ENCODE measurements around the gene RANBP1. TPM values are rescaled to one million over a fixed set of nuclear protein-coding genes. Genes with fewer than 3 reads are reported as not detected.

Gene RANBP1
- polyA plus RNA-seq, 1 donor (not counting 4 experiments of a cell fraction or from before 2014, with no cell fraction given), result 193 TPM

GRCh38 chr22:20145832-20146223, 29.9 kb downstream of the RANBP1 start:
- FAIRE-seq (no peak), DNase-seq (ENCODE audit: low read depth, low spot score) (no peak)
- dilution Hi-C loops (cut with MboI; ENCODE audit: extremely low pct_ligation_motif_present, low sequenced_read_pairs), result no loop called here
- Histone ChIP-seq H3K4me1 (ENCODE audit: control insufficient read depth, extremely low read depth, insufficient read depth, low read length) (no peaks in the 10 kb centered on the region), H3K4me3 (ENCODE audit: control insufficient read depth in 2 of 3, extremely low read depth in 1 of 3, insufficient read depth in 2 of 3, low read depth in 1 of 3, low read length in 3 of 3) (no peak overlapping the region), H3K79me2 (ENCODE audit: control insufficient read depth, insufficient read depth, low read length) (no peaks in the 10 kb centered on the region), H4K20me1 (ENCODE audit: control insufficient read depth, extremely low read depth, insufficient read depth, low read length) (no peaks in the 10 kb centered on the region), H3K9ac (ENCODE audit: control insufficient read depth, extremely low read depth, insufficient read depth, low read length) (no peak overlapping the region), H3K4me2 (ENCODE audit: control insufficient read depth, extremely low read depth, insufficient read depth, low read depth, low read length) (no peak overlapping the region), H3K27me3 (ENCODE audit: control insufficient read depth, extremely low read depth, insufficient read depth, low read length) (no peaks in the 10 kb centered on the region), H2AFZ (ENCODE audit: control insufficient read depth, low read length) (no peak overlapping the region), H3K36me3 (ENCODE audit: control insufficient read depth in 2 of 2, extremely low read depth in 1 of 2, insufficient read depth in 2 of 2, low read length in 2 of 2) (peaks cover 0 to 15% of the 10 kb centered on the region in 2 experiments), H3K9me3 (ENCODE audit: control insufficient read depth, low read depth, low read length) (no peaks in the 10 kb centered on the region), H3K27ac (ENCODE audit: control insufficient read depth, insufficient read depth, low read length) (no peak overlapping the region), H3K9me1 (ENCODE audit: control insufficient read depth, extremely low read depth, insufficient read depth, low read length) (no peaks in the 10 kb centered on the region)
- TF ChIP-seq CTCF (optimal IDR thresholded peaks at IDR 0.05 in 1 of 3, IDR thresholded peaks at IDR 0.05 in 1 of 3, conservative IDR thresholded peaks at IDR 0.05 in 1 of 3; ENCODE audit: extremely low read depth in 1 of 3, insufficient read depth in 2 of 3, low read length in 3 of 3), result no peak
- TF ChIP-seq EZH2 (IDR thresholded peaks at IDR 0.05; ENCODE audit: low read length), result no peak

- FAIRE-seq, result no peak
- dilution Hi-C loops (cut with MboI; ENCODE audit: extremely low pct_ligation_motif_present, low sequenced_read_pairs), result no loop called here
These were observed 30.9 kb downstream of the RANBP1 start for GRCh38 chr22:20146777-20147176.

More at GRCh38 chr22:20146777-20147176, 30.9 kb downstream of the RANBP1 start:
- H3K4me3 ChIP-seq (ENCODE audit: control insufficient read depth in 2 of 3, extremely low read depth in 1 of 3, insufficient read depth in 2 of 3, low read depth in 1 of 3, low read length in 3 of 3), result no peak overlapping the region
- H3K4me1 ChIP-seq (ENCODE audit: control insufficient read depth, extremely low read depth, insufficient read depth, low read length), result no peaks in the 10 kb centered on the region
- no peak for TF ChIP-seq CTCF (optimal IDR thresholded peaks at IDR 0.05 in 1 of 3, IDR thresholded peaks at IDR 0.05 in 1 of 3, conservative IDR thresholded peaks at IDR 0.05 in 1 of 3; ENCODE audit: extremely low read depth in 1 of 3, insufficient read depth in 2 of 3, low read length in 3 of 3)
- TF ChIP-seq EZH2 (IDR thresholded peaks at IDR 0.05; ENCODE audit: low read length), result no peak
- no peaks in the 10 kb centered on the region for H4K20me1 ChIP-seq (ENCODE audit: control insufficient read depth, extremely low read depth, insufficient read depth, low read length)
- no peaks in the 10 kb centered on the region for H3K79me2 ChIP-seq (ENCODE audit: control insufficient read depth, insufficient read depth, low read length)
- H3K27ac ChIP-seq (ENCODE audit: control insufficient read depth, insufficient read depth, low read length), result no peak overlapping the region
- H3K9me3 ChIP-seq (ENCODE audit: control insufficient read depth, low read depth, low read length), result no peaks in the 10 kb centered on the region
- no peak overlapping the region for H2AFZ ChIP-seq (ENCODE audit: control insufficient read depth, low read length)
- no peak overlapping the region for H3K9ac ChIP-seq (ENCODE audit: control insufficient read depth, extremely low read depth, insufficient read depth, low read length)
- H3K27me3 ChIP-seq (ENCODE audit: control insufficient read depth, extremely low read depth, insufficient read depth, low read length), result no peaks in the 10 kb centered on the region
- no peak for DNase-seq (ENCODE audit: low read depth, low spot score)
- H3K36me3 ChIP-seq (ENCODE audit: control insufficient read depth in 2 of 2, extremely low read depth in 1 of 2, insufficient read depth in 2 of 2, low read length in 2 of 2), result peaks cover 0 to 9% of the 10 kb centered on the region in 2 experiments
- no peak overlapping the region for H3K4me2 ChIP-seq (ENCODE audit: control insufficient read depth, extremely low read depth, insufficient read depth, low read depth, low read length)
- H3K9me1 ChIP-seq (ENCODE audit: control insufficient read depth, extremely low read depth, insufficient read depth, low read length), result no peaks in the 10 kb centered on the region

All from keratinocyte (primary cell).